Muscle layer of duodenum (tissue), 2 donors: ENCODE results near the gene SMC1B.
"Not testable (repeated sequence)": the region's sequence is repeated elsewhere in the genome, so short reads cannot be mapped to it uniquely, and the experiment has no call there.

ENCODE experiments used
- H3K27ac ChIP-seq: one replicate; pipeline ENCODE4 v1.7.0; 2013; ENCODE audit warnings: mild to moderate bottlenecking, low read length
- H3K27me3 ChIP-seq: one replicate; pipeline ENCODE4 v1.7.0; 2013; ENCODE audit warnings: low read depth, mild to moderate bottlenecking, control low read depth, low read length
- H3K36me3 ChIP-seq, 2 donors: one replicate each; pipeline ENCODE4 v1.7.0; 2013; ENCODE audit warnings: low read length in 2 of 2, control low read depth in 1 of 2, mild to moderate bottlenecking in 1 of 2; ENCODE audit not compliant: insufficient read depth in 2 of 2, control insufficient read depth in 1 of 2
- H3K4me1 ChIP-seq, 2 donors: one replicate each; pipeline ENCODE4 v1.7.0; 2013; ENCODE audit warnings: low read length in 2 of 2, mild to moderate bottlenecking in 2 of 2, control low read depth in 1 of 2, moderate library complexity in 1 of 2; ENCODE audit not compliant: insufficient read depth in 2 of 2, control insufficient read depth in 1 of 2
- H3K4me3 ChIP-seq, 2 donors: one replicate each; pipeline ENCODE4 v1.7.0; 2013; ENCODE audit warnings: low read length in 2 of 2, low read depth in 1 of 2, mild to moderate bottlenecking in 1 of 2
- H3K9me3 ChIP-seq, 2 donors: one replicate each; pipeline ENCODE4 v1.7.0; 2013; ENCODE audit warnings: low read length in 2 of 2, control low read depth in 1 of 2, mild to moderate bottlenecking in 1 of 2; ENCODE audit not compliant: control insufficient read depth in 1 of 2
- donor health status: healthy.

Gene SMC1B

GRCh38 chr22:45441138-45441537 lies 27.7 kb upstream of the SMC1B start:
- Histone ChIP-seq H3K36me3 (no peaks in the 10 kb centered on the region), H3K9me3 (no peaks in the 10 kb centered on the region), H3K27me3 (no peaks in the 10 kb centered on the region), H3K4me1 (peaks cover 0 to 3% of the 10 kb centered on the region in 2 donors), H3K27ac (no peak overlapping the region), H3K4me3 (no peak overlapping the region)

DNA sequence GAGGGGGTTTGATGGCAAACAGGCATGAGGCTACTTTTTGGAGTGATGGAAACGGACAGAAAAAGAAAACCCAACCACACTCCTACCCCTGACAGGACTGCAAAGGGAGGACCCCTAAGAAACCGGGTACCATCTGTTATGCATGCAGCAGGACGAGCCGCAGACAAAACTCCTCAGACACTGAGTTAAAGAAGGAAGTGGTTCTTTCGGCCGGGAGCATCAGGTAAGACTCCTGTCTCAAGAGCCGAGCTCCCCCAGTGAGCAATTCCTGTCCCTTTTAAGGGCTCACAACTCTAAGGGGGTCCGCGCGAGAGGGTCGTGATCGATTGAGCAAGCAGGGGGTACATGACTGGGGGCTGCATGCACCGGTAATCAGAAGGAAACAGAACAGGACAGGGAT lies 27.3 kb upstream of the SMC1B start:
- H3K36me3 ChIP-seq, H3K27ac ChIP-seq, H3K9me3 ChIP-seq, H3K4me1 ChIP-seq, H3K27me3 ChIP-seq, H3K4me3 ChIP-seq: not testable (repeated sequence)

DNA sequence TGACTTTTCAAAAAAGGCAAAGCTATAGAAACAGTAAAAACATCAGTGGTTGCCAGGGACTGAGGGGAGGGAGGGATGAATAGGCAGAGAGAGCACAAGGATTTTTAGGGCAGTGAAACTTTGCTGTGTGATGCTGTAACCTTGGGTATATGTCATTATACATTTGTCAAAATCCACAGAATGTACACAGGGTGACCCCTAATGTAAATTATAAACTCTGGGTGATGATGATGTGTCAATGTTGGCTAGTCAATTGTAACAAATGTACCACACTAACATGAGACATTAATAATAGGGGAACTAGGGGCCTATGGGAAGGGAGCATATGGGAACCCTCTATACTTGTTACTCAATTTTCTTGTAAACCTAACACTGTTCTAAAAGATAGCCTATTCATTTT lies 24.9 kb upstream of the SMC1B start:
- Histone ChIP-seq H3K27me3 (no peaks in the 10 kb centered on the region), H3K27ac (no peak overlapping the region), H3K9me3 (no peaks in the 10 kb centered on the region), H3K4me3 (no peak overlapping the region), H3K36me3 (no peaks in the 10 kb centered on the region), H3K4me1 (peaks cover 5 to 9% of the 10 kb centered on the region in 2 donors)

- not testable (repeated sequence) for H3K27me3 ChIP-seq, H3K27ac ChIP-seq, H3K9me3 ChIP-seq, H3K4me3 ChIP-seq, H3K36me3 ChIP-seq, H3K4me1 ChIP-seq
Measured at GRCh38 chr22:45436871-45437517, 23.6 kb upstream of the SMC1B start.

- H3K9me3 ChIP-seq = no peaks in the 10 kb centered on the region
- H3K27ac ChIP-seq = peak overlapping the region; percentile 33
- no peaks in the 10 kb centered on the region for H3K27me3 ChIP-seq
- H3K36me3 ChIP-seq = no peaks in the 10 kb centered on the region
- peaks cover 5 to 6% of the 10 kb centered on the region in 2 donors for H3K4me1 ChIP-seq
- peak overlapping the region in 1 of 2 donors; percentile 21 for H3K4me3 ChIP-seq
Measured at GRCh38 chr22:45435544-45436139, 22.2 kb upstream of the SMC1B start.

GRCh38 chr22:45434981-45435380 lies 21.6 kb upstream of the SMC1B start:
- H3K36me3 ChIP-seq = no peaks in the 10 kb centered on the region
- peak overlapping the region; percentile 33 for H3K27ac ChIP-seq
- H3K9me3 ChIP-seq = no peaks in the 10 kb centered on the region
- no peak overlapping the region for H3K4me3 ChIP-seq
- peaks cover 5 to 6% of the 10 kb centered on the region in 2 donors for H3K4me1 ChIP-seq
- H3K27me3 ChIP-seq = no peaks in the 10 kb centered on the region

- Histone ChIP-seq H3K4me1 (peaks cover 5 to 6% of the 10 kb centered on the region in 2 donors), H3K36me3 (no peaks in the 10 kb centered on the region), H3K9me3 (peaks cover 0 to 4% of the 10 kb centered on the region in 2 donors), H3K27ac (no peak overlapping the region), H3K27me3 (no peaks in the 10 kb centered on the region), H3K4me3 (no peak overlapping the region)
Measured at GRCh38 chr22:45430871-45431270, 17.5 kb upstream of the SMC1B start.

- H3K4me1 ChIP-seq = peaks cover under 1 to 2% of the 10 kb centered on the region in 2 donors
- no peaks in the 10 kb centered on the region for H3K27me3 ChIP-seq
- H3K4me3 ChIP-seq = no peak overlapping the region
- H3K27ac ChIP-seq = no peak overlapping the region
- H3K36me3 ChIP-seq = no peaks in the 10 kb centered on the region
- H3K9me3 ChIP-seq = peaks cover 0 to 4% of the 10 kb centered on the region in 2 donors
Measured at GRCh38 chr22:45429981-45430775, 16.8 kb upstream of the SMC1B start.

DNA sequence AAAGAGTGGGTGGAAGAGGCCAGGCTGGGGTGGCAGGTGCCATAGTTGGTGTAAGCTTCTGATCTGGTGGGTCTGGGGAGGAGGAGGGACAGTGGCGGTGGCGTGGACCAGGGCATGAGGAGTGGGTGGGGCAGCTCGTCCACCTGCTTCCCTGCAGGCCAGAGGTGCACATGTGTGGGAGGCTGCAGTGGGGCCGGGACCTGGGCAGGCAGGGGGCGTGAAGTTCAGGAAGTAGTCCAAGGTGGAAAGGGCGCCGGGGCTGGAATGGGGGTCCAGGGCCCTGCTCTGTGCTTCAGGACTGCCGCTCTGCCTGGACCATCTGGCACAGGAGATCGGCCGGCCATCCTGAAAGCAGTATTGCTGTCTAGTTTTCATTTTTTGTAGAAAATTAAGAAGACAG lies 16.0 kb upstream of the SMC1B start:
- no peak overlapping the region for H3K4me3 ChIP-seq
- no peaks in the 10 kb centered on the region for H3K4me1 ChIP-seq
- H3K27me3 ChIP-seq = no peaks in the 10 kb centered on the region
- H3K9me3 ChIP-seq = peaks cover 0 to 4% of the 10 kb centered on the region in 2 donors
- H3K36me3 ChIP-seq = no peaks in the 10 kb centered on the region
- no peak overlapping the region for H3K27ac ChIP-seq

DNA sequence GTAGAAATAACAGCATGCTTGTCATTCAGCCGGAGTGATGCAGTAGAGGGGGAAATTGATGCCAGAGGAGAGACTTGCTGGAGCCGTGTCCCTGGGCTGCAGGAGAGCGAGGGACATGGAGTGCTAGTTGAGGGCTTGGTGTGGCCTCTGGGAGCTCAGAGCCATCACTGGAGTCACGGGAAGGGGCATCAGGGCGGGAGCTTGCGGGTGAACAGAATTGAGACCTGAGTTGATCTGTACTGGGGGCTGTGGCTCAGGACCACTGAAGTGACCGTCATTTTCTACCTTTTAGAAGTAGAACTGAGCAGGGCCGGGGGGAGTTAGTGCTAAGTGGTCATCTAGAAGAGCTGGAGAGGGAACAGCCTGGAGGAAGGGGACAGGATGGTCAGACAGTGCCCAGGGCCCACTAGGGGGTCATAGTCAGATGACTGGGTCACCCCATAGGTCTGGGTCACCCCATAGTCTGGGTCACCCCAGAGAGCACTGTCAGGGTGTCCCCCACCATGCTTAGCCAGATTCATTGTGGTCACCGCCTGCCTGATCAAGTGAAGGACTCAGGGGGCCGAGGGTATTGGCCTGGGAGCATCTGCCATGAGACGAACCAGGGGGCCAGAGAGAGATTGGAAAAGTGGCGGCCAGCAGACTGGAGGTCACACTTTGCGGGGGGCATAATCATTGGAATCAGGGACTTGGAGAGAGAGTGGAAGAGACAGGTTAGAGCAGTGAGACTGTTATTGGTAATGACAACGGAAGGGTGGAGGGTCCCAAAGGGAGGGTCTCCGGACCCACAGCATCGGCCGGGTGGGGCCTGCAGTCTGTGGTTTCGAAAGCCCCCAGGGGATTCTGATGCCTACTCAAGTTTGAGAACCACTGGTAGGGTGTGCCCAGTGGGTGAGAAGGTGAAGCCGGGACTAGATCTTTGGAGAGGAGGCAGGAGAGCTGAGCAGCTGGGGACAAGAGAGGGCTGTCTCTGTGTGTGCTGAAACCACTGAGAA lies 15.3 kb upstream of the SMC1B start:
- H3K4me3 ChIP-seq = no peak overlapping the region
- no peaks in the 10 kb centered on the region for H3K4me1 ChIP-seq
- no peaks in the 10 kb centered on the region for H3K27me3 ChIP-seq
- H3K27ac ChIP-seq = no peak overlapping the region
- no peaks in the 10 kb centered on the region for H3K36me3 ChIP-seq
- peaks cover 0 to 4% of the 10 kb centered on the region in 2 donors for H3K9me3 ChIP-seq

GRCh38 chr22:45427114-45427513 lies 13.7 kb upstream of the SMC1B start:
- Histone ChIP-seq H3K36me3 (no peaks in the 10 kb centered on the region), H3K9me3 (peaks cover 0 to 4% of the 10 kb centered on the region in 2 donors), H3K4me3 (no peak overlapping the region), H3K4me1 (no peaks in the 10 kb centered on the region), H3K27ac (no peak overlapping the region), H3K27me3 (no peaks in the 10 kb centered on the region)
